Stimulated activated CD8-positive, alpha-beta memory T cell treated with anti-CD3 and anti-CD28 coated beads, Interleukin-7, amount 100 ng/mL, for 4 hours (primary cell): ENCODE measurements around the gene CACNG8.
"Not testable (repeated sequence)": the region's sequence is repeated elsewhere in the genome, so short reads cannot be mapped to it uniquely, and the experiment has no call there.

ENCODE experiments used
- DNase-seq, 2 donors: peaks; one replicate each; pipeline ENCODE4 v3.0.0-alpha.2; 2020; ENCODE audit warnings: low read depth in 2 of 2

Gene CACNG8

DNA sequence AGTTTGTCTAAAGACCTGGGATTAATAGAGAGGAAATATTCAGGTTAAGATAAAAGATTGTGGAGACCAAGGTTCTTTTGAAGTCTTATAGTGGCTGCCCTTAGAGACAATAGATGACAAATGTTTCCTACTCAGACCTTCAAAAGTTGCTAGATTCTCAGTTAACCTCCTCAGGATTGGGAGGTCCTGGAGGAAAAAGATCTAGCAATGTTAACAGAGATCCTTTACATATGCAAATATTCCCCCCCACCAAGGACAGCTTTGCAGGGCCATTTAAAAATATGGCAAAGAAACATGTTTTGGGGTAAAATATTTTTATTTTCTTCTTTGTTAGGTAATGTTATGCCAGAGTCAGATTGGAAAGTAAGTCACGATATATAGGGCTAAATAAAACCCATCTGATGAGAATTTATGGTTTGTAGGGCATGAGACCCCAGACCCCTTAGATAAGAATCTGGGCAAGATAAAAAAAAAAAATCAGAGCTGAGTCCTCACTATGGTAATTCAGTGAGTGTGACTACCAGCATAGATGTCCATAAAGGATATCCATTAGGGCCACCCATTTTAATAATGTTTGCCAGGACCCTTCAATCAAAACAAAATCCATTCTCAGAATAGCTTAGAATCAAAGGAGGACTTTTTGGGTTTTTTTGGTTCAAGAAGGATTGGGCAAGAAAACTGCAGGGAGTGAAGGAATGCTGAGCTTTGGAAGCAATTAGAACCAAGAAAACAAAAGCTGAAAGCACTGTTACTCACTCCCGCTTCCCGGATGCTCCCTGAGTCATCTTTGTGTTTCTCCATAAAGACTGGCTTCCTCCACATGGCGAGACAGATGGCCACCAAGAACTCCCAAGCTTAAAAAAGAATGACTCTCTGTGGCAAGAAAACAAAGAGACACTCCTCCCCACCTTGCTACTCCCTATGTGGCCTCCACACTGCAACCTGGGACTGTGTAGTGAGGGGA lies 72.8 kb downstream of the CACNG8 start:
- no peak for DNase-seq

DNA sequence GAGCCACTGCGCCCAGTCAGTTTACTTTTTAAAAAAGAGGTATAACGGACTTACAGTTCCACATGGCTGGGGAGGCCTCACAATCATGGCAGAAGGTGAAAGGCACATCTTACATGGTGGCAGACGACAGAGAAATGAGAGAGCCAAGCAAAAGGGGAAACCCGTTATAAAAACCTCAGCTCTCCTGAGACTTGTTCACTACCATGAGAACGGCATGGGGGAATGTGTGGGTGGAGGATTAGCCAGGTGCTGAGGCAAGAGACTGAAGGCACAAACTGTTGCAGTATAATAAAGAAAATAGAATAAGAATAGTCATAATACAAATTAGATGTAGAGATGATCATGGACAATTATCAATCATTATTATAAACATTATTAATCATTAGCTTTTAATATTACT lies 73.8 kb downstream of the CACNG8 start:
- not testable (repeated sequence) for DNase-seq
